ENCODE results near the gene ERVH48-1.

GRCh38 chr21:42883921-42884320 is 41.5 kb downstream of the ERVH48-1 start:
- TF ChIP-seq POLR2A (IDR thresholded peaks at IDR 0.05) (no peak), CTCF (IDR thresholded peaks at IDR 0.05 in 8 of 11, conservative IDR thresholded peaks at IDR 0.05 in 3 of 11) (no peak), POLR2AphosphoS5 (IDR thresholded peaks at IDR 0.05) (no peak)

Measured in spleen (tissue), 7 donors.